Testis (tissue), 2 donors: Measurements from ENCODE around the gene HOTAIR.

ENCODE experiments used
- POLR2A ChIP-seq: fragments of 450-650 bp; IDR thresholded peaks from one replicate; pipeline ENCODE4 v1.6.1; 2017; ENCODE audit warnings: antibody characterized with exemption, mild to moderate bottlenecking, moderate library complexity
- TF ChIP-seq, protein P1 (sequence below), 3 experiments: fragments of 450-650 bp in 2 of 3; fragments of 200-600 bp in 1 of 3; sonication (generic) in 1 of 3; IDR thresholded peaks; one replicate each; pipeline ENCODE4 v1.5.1; 2016 to 2019; ENCODE audit warnings: antibody characterized with exemption in 3 of 3, mild to moderate bottlenecking in 2 of 3, moderate library complexity in 1 of 3

DNA sequence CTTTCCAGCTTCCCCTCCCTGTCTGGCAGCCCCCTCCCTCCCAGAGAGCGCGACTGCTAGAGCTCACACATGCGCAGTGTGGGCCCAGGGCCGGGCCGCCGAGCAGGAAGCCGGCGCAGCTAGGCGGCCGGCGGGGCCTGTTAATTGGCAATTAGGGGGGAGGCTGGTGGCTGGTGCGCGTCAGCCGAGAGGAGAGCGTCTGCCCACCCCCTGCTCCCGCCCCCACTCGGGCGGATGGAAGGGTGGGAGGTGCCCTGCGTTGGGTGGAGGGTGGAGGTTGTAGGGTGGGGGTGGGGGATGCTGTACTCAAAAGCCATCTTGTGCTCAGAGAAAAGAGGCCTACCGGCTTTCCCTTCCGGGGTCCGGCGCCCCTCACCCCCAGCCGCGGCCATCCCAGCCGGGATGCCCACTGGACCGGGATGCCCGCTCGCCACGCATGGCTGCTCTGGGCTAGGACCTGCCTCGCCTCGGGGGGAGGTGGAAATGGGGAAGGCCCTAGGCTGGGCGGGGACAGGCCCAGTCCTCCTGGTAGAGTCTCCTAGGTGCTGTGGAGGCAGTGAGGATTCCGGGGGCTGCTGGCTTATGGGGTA is 43.2 kb upstream of the HOTAIR start:
- TF ChIP-seq, protein P1, sequence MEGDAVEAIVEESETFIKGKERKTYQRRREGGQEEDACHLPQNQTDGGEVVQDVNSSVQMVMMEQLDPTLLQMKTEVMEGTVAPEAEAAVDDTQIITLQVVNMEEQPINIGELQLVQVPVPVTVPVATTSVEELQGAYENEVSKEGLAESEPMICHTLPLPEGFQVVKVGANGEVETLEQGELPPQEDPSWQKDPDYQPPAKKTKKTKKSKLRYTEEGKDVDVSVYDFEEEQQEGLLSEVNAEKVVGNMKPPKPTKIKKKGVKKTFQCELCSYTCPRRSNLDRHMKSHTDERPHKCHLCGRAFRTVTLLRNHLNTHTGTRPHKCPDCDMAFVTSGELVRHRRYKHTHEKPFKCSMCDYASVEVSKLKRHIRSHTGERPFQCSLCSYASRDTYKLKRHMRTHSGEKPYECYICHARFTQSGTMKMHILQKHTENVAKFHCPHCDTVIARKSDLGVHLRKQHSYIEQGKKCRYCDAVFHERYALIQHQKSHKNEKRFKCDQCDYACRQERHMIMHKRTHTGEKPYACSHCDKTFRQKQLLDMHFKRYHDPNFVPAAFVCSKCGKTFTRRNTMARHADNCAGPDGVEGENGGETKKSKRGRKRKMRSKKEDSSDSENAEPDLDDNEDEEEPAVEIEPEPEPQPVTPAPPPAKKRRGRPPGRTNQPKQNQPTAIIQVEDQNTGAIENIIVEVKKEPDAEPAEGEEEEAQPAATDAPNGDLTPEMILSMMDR (IDR thresholded peaks at IDR 0.05): no peak
- TF ChIP-seq POLR2A: peak; percentile 39
